ENCODE measurements around the gene HS2ST1. TPM values are rescaled to one million over a fixed set of nuclear protein-coding genes. Genes with fewer than 3 reads are reported as not detected.

HS2ST1 gene
- total and polyA plus RNA-seq, 12 donors: 2.4 to 21.4 (median 13.6) TPM

DNA sequence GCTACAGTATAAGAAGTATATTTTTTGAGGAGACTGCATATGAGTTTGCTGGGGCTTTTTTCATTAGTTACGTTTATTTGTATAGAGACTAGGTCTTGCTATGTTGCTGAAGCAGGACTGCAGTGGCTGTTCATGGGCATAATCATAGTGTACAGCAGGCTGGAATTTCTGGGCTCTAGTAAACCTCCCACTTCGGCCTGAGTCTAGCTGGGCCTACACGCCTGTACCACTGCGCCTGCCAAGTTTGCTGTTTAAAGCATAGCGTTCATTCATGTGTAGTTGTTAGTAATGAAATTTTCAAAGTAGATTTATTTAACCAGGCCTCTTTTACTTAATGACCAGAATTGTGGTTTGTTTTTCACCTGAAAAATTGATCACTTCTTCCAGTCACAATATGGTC lies 33.8 kb downstream of the HS2ST1 start:
- Histone ChIP-seq H3K27ac (peak overlapping the region in 3 of 10 donors; percentile 13 to 33 (median 24)), H3K4me3 (no peak overlapping the region), H3K27me3 (no peaks in the 10 kb centered on the region), H3K4me1 (peaks cover 0 to 20% (median under 1%) of the 10 kb centered on the region in 9 donors), H3K9me3 (no peaks in the 10 kb centered on the region), H3K36me3 (no peaks in the 10 kb centered on the region)
- DNase-seq: peak in 1 of 2 donors; percentile 47
- WGBS, 2 donors: 39 to 61% methylated on average over 5 of the region's 5 CpGs
- peak; percentile 65 to 99 (median 89) for ATAC-seq
- TF ChIP-seq, protein P1, sequence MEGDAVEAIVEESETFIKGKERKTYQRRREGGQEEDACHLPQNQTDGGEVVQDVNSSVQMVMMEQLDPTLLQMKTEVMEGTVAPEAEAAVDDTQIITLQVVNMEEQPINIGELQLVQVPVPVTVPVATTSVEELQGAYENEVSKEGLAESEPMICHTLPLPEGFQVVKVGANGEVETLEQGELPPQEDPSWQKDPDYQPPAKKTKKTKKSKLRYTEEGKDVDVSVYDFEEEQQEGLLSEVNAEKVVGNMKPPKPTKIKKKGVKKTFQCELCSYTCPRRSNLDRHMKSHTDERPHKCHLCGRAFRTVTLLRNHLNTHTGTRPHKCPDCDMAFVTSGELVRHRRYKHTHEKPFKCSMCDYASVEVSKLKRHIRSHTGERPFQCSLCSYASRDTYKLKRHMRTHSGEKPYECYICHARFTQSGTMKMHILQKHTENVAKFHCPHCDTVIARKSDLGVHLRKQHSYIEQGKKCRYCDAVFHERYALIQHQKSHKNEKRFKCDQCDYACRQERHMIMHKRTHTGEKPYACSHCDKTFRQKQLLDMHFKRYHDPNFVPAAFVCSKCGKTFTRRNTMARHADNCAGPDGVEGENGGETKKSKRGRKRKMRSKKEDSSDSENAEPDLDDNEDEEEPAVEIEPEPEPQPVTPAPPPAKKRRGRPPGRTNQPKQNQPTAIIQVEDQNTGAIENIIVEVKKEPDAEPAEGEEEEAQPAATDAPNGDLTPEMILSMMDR (IDR thresholded peaks at IDR 0.05): no peak
- intact Hi-C loops (cut with DNase I): no loop called here

- H3K4me3 ChIP-seq: no peak overlapping the region
- H3K27ac ChIP-seq: no peak overlapping the region
- peaks cover 0 to 25% (median 3%) of the 10 kb centered on the region in 9 donors for H3K4me1 ChIP-seq
- WGBS, 2 donors: 82 to 87% methylated on average over 5 of the region's 5 CpGs
- no peaks in the 10 kb centered on the region for H3K27me3 ChIP-seq
- intact Hi-C loops (cut with DNase I): no loop called here
- DNase-seq (no peak), ATAC-seq (no peak)
- TF ChIP-seq, protein P1 (IDR thresholded peaks at IDR 0.05): no peak
- no peaks in the 10 kb centered on the region for H3K9me3 ChIP-seq
- H3K36me3 ChIP-seq: no peaks in the 10 kb centered on the region
Measured at GRCh38 chr1:86950712-86951419, 36.4 kb downstream of the HS2ST1 start.

DNA sequence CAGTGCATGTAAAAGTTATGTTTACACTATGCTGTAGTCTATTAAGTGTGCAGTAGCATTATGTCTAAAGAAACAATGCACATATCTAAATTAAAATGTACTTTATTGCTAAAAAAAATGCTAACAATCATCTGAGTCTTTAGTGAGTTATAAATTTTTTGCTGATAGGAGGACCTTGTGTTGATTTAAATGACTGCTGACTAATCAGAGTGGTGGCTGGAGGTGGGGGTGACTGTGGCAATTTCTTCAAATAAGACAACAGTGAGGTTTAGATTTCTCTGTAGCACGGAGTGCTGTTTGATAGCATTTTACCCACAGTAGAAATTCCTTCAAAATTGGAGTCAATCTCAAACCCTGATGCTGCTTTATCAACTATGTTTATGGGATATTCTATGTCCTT lies 37.0 kb downstream of the HS2ST1 start:
- no peak for ATAC-seq
- Histone ChIP-seq H3K4me3 (no peak overlapping the region), H3K27me3 (no peaks in the 10 kb centered on the region), H3K4me1 (peaks cover 0 to 25% (median 3%) of the 10 kb centered on the region in 9 donors), H3K9me3 (no peaks in the 10 kb centered on the region), H3K36me3 (no peaks in the 10 kb centered on the region), H3K27ac (no peak overlapping the region)
- intact Hi-C loops (cut with DNase I): no loop called here
- DNase-seq: no peak
- 79 to 85% methylated on average over 1 of the region's 1 CpG for WGBS, 2 donors
- TF ChIP-seq, protein P1 (IDR thresholded peaks at IDR 0.05): no peak

GRCh38 chr1:86953167-86953566 lies 38.7 kb downstream of the HS2ST1 start:
- Histone ChIP-seq H3K36me3 (no peaks in the 10 kb centered on the region), H3K27ac (no peak overlapping the region), H3K9me3 (no peaks in the 10 kb centered on the region), H3K4me1 (peaks cover 0 to 14% (median 3%) of the 10 kb centered on the region in 9 donors), H3K27me3 (no peaks in the 10 kb centered on the region), H3K4me3 (no peak overlapping the region)
- 49% methylated on average over 3 of the region's 3 CpGs for WGBS, 2 donors
- DNase-seq (no peak), ATAC-seq (no peak)
- TF ChIP-seq, protein P1 (IDR thresholded peaks at IDR 0.05): no peak
- intact Hi-C loops (cut with DNase I): no loop called here

Data from heart right ventricle (tissue), 16 donors.